Lung (tissue), 12 donors: Measurements from ENCODE around the gene NET1. TPM values are rescaled to one million over a fixed set of nuclear protein-coding genes. Genes with fewer than 3 reads are reported as not detected.

ENCODE experiments used
- ATAC-seq: fragments of 200-7000 bp; cut with Tn5 transposase; one replicate; pipeline ENCODE4 v1.9.1; 2020; ENCODE audit warnings: moderate number of reproducible peaks; ENCODE audit not compliant: insufficient read depth, low FRiP score
- DNase-seq, 3 donors: peaks; one replicate each; pipeline ENCODE4 v3.0.0-alpha.2; 2013 to 2017
- H3K27ac ChIP-seq, 2 donors: one replicate each; pipeline ENCODE4 v1.5.1; 2013; ENCODE audit warnings: mild to moderate bottlenecking in 2 of 2, moderate library complexity in 2 of 2, control low read depth in 1 of 2, inconsistent platforms in 1 of 2, low read depth in 1 of 2, low read length in 1 of 2
- H3K27me3 ChIP-seq, 3 donors: one replicate each; pipeline ENCODE4 v1.5.1; 2013; ENCODE audit warnings: low read length in 2 of 3; ENCODE audit not compliant: control insufficient read depth in 3 of 3, insufficient read depth in 3 of 3
- H3K36me3 ChIP-seq, 4 donors: one replicate each; pipeline ENCODE4 v1.5.1; 2013; ENCODE audit warnings: low read length in 4 of 4, mild to moderate bottlenecking in 1 of 4, moderate library complexity in 1 of 4; ENCODE audit not compliant: control insufficient read depth in 4 of 4, insufficient read depth in 4 of 4
- H3K4me1 ChIP-seq, 5 donors: one replicate each; pipeline ENCODE4 v1.5.1; 2013; ENCODE audit warnings: low read length in 5 of 5, mild to moderate bottlenecking in 2 of 5, moderate library complexity in 1 of 5; ENCODE audit not compliant: control insufficient read depth in 5 of 5, insufficient read depth in 5 of 5
- H3K4me3 ChIP-seq: one replicate; pipeline ENCODE4 v1.5.1; 2013; ENCODE audit warnings: mild to moderate bottlenecking, control low read depth, moderate library complexity
- H3K9ac ChIP-seq, 2 donors: one replicate each; pipeline ENCODE4 v1.5.1; 2013; ENCODE audit warnings: low read length in 2 of 2, control low read depth in 1 of 2; ENCODE audit not compliant: insufficient read depth in 1 of 2
- H3K9me3 ChIP-seq, 4 donors: one replicate each; pipeline ENCODE4 v1.5.1; 2013; ENCODE audit warnings: low read length in 3 of 4, mild to moderate bottlenecking in 1 of 4, moderate library complexity in 1 of 4; ENCODE audit not compliant: control insufficient read depth in 4 of 4, insufficient read depth in 3 of 4
- CTCF ChIP-seq: IDR thresholded peaks from 2 replicates; pipeline ENCODE4 v1.5.1; 2012; ENCODE audit warnings: mild to moderate bottlenecking; ENCODE audit errors: control extremely low read depth, extremely low read depth
- WGBS, 2 donors: extraction: QIAGEN DNeasy Blood & Tissue Kit; methylation state at CpG; one replicate each; pipeline ENCODE4 v1.1.7; 2013; 5-methylcytosine and 5-hydroxymethylcytosine counted together
- polyA plus RNA-seq, 2 donors: library from polyadenylated mRNA; stranded (reverse); fragments of 200-250 nt; gene quantifications; one replicate each; pipeline ENCODE4 v1.2.1, GENCODE V29; 2013
- total RNA-seq, 2 donors: library from RNA; depleted of rRNA in 1 of 2; stranded (reverse); fragments of >200 nt in 1 of 2; gene quantifications; one replicate each; pipeline ENCODE4 v1.2.1, GENCODE V29; 2014 to 2021
- donor health status: control.
- donor health status: control.
- donor health status: Bipolar disorder and iron deficiency.
- donor health status: healthy.
- donor health status: DM: yes; HTN: yes; CAD: no.

Gene NET1
- total and polyA plus RNA-seq, 4 donors: 17.4 to 98.7 (median 35.9) TPM

GRCh38 chr10:5447611-5448071 lies 35.3 kb downstream of the NET1 start:
- TF ChIP-seq CTCF: no peak
- peaks cover 0 to 5% (median 0%) of the 10 kb centered on the region in 4 donors for H3K36me3 ChIP-seq
- ATAC-seq: no peak
- H3K9ac ChIP-seq: peak overlapping the region; percentile 76 to 87
- H3K9me3 ChIP-seq: no peaks in the 10 kb centered on the region
- no peak overlapping the region for H3K4me3 ChIP-seq
- peaks cover 0 to 14% (median 2%) of the 10 kb centered on the region in 5 donors for H3K4me1 ChIP-seq
- WGBS, 2 donors: 16 to 17% methylated on average over 5 of the region's 5 CpGs
- peak overlapping the region in 1 of 2 donors; percentile 59 for H3K27ac ChIP-seq
- no peaks in the 10 kb centered on the region for H3K27me3 ChIP-seq
- DNase-seq: peak in 1 of 3 donors; percentile 42

- H3K4me1 ChIP-seq: peaks cover 0 to 14% (median 2%) of the 10 kb centered on the region in 5 donors
- WGBS, 2 donors: 49 to 76% methylated on average over 4 of the region's 4 CpGs
Observed at GRCh38 chr10:5448333-5449001, 36.1 kb downstream of the NET1 start.

GRCh38 chr10:5449227-5449626 lies 36.9 kb downstream of the NET1 start:
- Histone ChIP-seq H3K4me3 (no peak overlapping the region), H3K36me3 (peaks cover 5 to 9% (median 6%) of the 10 kb centered on the region in 4 donors), H3K27ac (no peak overlapping the region), H3K9ac (peak overlapping the region; percentile 8 to 56), H3K27me3 (no peaks in the 10 kb centered on the region), H3K9me3 (no peaks in the 10 kb centered on the region), H3K4me1 (peaks cover 0 to 13% (median 2%) of the 10 kb centered on the region in 5 donors)
- no peak for TF ChIP-seq CTCF
- no peak for ATAC-seq
- WGBS, 2 donors: 36 to 44% methylated on average over 2 of the region's 2 CpGs
- DNase-seq: no peak

More at GRCh38 chr10:5448333-5449001, 36.1 kb downstream of the NET1 start:
- no peak overlapping the region for H3K4me3 ChIP-seq
- peaks cover 0 to 6% (median 3%) of the 10 kb centered on the region in 4 donors for H3K36me3 ChIP-seq
- H3K9me3 ChIP-seq: no peaks in the 10 kb centered on the region
- TF ChIP-seq CTCF: no peak
- ATAC-seq (no peak), DNase-seq (peak in 1 of 3 donors; percentile 33)
- H3K27ac ChIP-seq: no peak overlapping the region
- peak overlapping the region; percentile 8 to 56 for H3K9ac ChIP-seq
- no peaks in the 10 kb centered on the region for H3K27me3 ChIP-seq
